ENCODE measurements around the gene ASB13.
A peak's percentile ranks its signal among the peaks of the same experiment; 100 is the strongest.

ASB13 gene

GRCh38 chr10:5684318-5684970 lies 18.0 kb upstream of the ASB13 start, which contains the start of gene TASOR2:
Gene TASOR2 (plus strand): TSS chr10:5684838. CDS start chr10:5720643, 35,805 bp downstream.
- TF ChIP-seq ZNF274 (IDR thresholded peaks at IDR 0.05; ENCODE audit: low read depth, low read length), result no peak
- peak within 1 kb of the TSS; percentile 80 for H3K4me3 ChIP-seq (ENCODE audit: low read length)

DNA sequence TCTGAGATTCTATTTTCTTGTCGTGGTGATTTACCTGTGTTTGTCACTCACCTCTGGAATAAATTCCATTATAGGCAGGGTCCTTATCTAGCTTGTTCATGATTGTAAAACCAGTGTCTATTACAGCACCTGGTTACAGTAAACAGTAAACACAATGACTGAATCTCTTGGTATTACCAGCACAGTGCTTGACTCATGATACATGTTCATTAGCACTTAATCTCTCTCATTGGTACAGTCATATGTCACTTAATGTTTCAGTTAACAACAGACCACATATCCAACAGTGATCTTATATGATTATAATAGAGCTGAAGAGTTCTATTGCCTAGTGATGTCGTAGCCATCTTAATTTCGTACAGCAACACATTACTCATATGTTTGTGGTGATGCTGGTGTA lies 16.7 kb upstream of the ASB13 start:
- H3K4me3 ChIP-seq (ENCODE audit: low read length), result no peak overlapping the region
- no peak for TF ChIP-seq ZNF274 (IDR thresholded peaks at IDR 0.05; ENCODE audit: low read depth, low read length)

- no peak for TF ChIP-seq ZNF274 (IDR thresholded peaks at IDR 0.05; ENCODE audit: low read depth, low read length)
- no peak overlapping the region for H3K4me3 ChIP-seq (ENCODE audit: low read length)
Measured at GRCh38 chr10:5681930-5682329, 15.5 kb upstream of the ASB13 start.

- TF ChIP-seq ZNF274 (IDR thresholded peaks at IDR 0.05; ENCODE audit: low read depth, low read length), result no peak
- H3K4me3 ChIP-seq (ENCODE audit: low read length), result no peak overlapping the region
Measured at GRCh38 chr10:5679606-5680005, 13.2 kb upstream of the ASB13 start.

- no peak for TF ChIP-seq ZNF274 (IDR thresholded peaks at IDR 0.05; ENCODE audit: low read depth, low read length)
- H3K4me3 ChIP-seq (ENCODE audit: low read length), result no peak overlapping the region
Measured at GRCh38 chr10:5679037-5679435, 12.6 kb upstream of the ASB13 start.

DNA sequence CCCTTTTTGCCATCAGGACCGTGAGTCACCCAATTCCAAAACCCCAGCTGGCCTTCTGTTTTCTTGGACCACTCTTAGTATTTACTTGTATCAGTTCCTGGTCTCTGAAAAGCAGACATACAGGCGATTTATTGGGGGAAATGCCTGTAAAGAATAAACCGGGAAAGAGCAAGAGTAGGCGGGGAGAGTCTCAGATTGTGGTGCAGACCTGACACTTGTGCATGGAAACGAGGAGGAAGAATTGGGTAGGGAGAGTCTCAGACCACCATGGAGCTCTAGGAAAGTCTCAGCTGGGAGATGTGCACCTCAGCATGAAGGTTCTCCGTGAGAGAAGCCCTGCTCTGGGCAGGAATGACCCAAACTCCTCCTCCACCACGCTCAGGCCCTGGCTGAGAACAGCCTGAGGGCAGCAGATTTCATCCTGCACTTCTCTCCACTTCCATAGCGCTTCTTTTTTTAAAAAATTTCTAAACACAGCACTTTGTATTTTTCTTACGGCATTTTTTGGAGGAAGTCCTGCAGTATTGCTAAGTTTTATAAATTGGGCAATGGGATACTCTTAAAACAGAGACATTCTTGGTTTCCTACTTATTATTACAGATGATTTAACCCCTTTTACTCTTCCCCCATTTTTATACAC lies 12.1 kb upstream of the ASB13 start:
- H3K4me3 ChIP-seq (ENCODE audit: low read length), result no peak overlapping the region
- TF ChIP-seq ZNF274 (IDR thresholded peaks at IDR 0.05; ENCODE audit: low read depth, low read length), result no peak

GRCh38 chr10:5670662-5671375 lies 4.4 kb upstream of the ASB13 start:
- no peak for TF ChIP-seq ZNF274 (IDR thresholded peaks at IDR 0.05; ENCODE audit: low read depth, low read length)
- no peak overlapping the region for H3K4me3 ChIP-seq (ENCODE audit: low read length)

DNA sequence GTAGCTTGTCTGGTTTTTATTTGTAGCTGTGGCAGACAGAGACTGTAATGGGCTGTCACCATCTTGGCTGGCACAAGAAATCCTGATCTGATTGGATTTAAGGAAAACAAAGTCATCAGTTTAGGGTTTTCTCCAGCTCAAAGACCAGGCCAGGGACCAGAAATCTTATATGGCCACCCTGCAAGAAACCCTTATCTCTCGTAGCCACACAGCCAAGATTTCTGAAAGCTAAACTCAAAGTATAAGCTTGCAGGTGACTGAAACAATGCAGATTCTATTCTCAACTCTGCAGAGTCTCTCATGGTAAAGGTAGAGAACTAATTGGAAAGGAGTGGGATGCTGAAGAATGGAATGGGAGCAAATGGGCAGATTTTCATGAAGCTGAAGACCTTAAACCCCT lies 3.2 kb upstream of the ASB13 start:
- TF ChIP-seq ZNF274 (IDR thresholded peaks at IDR 0.05; ENCODE audit: low read depth, low read length), result no peak
- no peak overlapping the region for H3K4me3 ChIP-seq (ENCODE audit: low read length)

DNA sequence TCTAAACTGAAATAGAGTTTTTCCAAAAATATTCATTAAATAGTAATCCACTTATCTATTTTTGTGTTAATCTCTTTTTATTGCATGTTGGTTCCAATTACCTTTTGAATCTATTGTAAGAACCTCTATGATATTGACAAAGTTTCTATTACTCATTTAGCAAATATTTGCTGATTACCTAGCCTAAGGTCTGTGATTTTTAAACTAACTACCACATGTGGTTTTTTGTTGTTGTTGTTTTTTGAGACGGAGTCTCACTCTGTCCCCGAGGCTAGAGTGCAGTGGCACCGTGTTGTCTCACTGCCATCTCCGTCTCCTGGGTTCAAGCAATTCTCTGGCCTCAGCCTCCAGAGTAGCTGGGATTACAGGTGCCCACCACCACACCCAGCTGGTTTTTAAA lies 2.0 kb upstream of the ASB13 start:
- no peak for TF ChIP-seq ZNF274 (IDR thresholded peaks at IDR 0.05; ENCODE audit: low read depth, low read length)

DNA sequence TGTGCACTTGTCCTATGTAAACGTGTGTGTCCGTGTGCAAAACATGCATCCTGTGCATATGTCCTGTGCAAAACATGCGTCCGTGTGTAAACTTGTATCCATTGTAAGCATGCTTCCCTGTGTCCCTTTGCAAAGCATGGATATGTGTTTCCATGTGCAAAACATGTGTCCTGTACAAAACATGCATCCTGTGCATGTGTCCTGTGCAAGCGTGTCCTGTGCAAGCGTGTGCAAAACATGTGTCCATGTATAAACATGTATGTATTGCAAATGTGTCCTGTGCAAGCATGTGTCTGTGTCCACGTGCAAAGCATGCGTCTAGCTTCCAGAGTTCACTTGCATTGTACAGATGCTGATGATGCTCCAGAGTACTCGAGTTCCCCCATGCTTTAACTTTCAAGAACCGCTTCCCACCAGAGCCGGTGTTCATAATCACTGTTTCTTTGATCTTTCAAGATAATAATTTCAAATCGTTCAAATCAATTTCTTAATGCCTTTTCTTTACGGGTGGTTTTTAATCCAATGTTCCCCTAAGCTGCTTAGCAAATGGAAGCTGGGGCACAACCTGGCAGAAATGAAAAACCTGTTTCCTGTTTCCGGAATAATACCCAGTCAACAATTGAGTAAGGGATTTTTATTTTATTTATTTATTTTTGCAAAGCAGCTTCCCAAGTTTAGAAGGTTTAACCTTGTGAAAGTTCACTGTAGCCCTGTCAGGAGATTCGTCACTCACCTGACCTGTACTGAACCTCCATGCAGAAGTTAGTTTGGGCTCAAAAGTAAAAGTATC lies 641 bp upstream of the ASB13 start:
- no peak for TF ChIP-seq ZNF274 (IDR thresholded peaks at IDR 0.05; ENCODE audit: low read depth, low read length)

More for the DNA sequence above, 2.0 kb upstream of the ASB13 start:
- no peak overlapping the region for H3K4me3 ChIP-seq (ENCODE audit: low read length)

DNA sequence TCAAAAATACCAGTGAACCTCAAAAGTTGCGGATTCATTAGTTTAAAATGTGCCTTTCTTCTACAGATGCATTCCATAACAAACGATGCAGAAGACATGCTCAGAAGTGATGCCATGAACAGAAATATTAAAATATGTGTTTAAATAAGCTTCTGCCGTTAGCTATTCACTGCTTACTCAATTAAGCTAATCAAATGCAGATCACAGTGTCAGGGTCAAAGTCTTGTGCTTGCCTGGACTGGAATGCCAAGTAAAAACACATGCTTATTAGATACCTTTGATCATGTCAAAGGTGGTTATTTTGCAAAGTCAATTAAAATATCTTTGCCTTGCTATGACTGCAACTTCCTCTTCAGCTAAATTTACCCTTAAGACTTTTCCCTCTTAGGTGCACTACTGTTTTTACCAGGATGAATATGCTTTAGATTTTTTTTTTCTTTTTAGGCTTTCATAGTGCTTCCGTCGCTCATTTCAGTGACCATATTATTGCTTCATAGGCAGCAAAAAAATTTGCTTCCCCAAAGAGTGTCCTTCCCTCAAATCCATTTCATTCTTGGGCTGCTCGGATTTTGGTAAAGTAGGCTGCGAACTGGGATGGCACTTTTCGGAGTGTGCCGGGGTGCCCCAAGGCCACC lies 905 bp downstream of the ASB13 start:
- TF ChIP-seq ZNF274 (IDR thresholded peaks at IDR 0.05; ENCODE audit: low read depth, low read length), result no peak
- H3K4me3 ChIP-seq (ENCODE audit: low read length), result peak overlapping the region; percentile 51; the same call in 1 of the 2 replicates

More for the DNA sequence above, 641 bp upstream of the ASB13 start:
- H3K4me3 ChIP-seq (ENCODE audit: low read length), result peak overlapping the region; percentile 51; the same call in 1 of the 2 replicates

DNA sequence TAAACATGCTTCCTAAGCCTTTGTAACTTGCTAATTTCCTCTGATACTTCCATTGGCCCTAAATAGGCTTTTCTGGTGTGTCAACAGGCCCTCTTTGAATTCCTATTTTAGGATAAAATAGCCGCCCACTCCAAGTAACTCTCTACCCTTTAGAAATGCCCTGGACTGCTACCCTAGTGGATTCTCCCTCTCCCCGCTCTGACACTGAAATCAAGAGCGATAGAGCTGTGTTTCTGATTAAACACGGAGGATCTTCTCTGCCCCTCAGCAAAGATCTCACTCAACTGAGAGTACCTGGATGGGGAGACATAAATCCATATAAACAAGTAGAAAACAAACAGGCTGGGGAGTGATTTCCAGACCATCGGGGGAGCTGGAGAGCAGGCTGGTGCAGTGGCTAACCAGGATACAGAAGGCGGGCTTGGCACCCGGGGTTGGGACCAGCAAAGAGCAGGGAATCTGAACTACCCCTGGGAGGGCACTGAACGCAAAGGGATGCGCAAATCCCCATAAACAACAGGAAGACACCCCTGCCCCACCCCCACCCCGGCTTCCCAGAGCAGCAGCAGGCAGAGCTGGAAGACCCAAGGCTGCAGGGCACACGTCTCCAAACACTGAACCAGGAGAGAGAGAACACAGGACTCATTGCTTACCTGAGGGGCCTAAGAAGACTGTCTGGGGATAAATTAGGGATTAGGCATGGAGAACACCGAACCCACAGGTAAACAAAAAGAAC lies 2.5 kb downstream of the ASB13 start:
- TF ChIP-seq ZNF274 (IDR thresholded peaks at IDR 0.05; ENCODE audit: low read depth, low read length), result no peak
- H3K4me3 ChIP-seq (ENCODE audit: low read length), result no peak overlapping the region
